Measurements from ENCODE around the gene RPP40. TPM values are rescaled to one million over a fixed set of nuclear protein-coding genes. Genes with fewer than 3 reads are reported as not detected.

Gene RPP40
- total RNA-seq, 1 donor from 2014 or later, result 26.2 TPM

DNA sequence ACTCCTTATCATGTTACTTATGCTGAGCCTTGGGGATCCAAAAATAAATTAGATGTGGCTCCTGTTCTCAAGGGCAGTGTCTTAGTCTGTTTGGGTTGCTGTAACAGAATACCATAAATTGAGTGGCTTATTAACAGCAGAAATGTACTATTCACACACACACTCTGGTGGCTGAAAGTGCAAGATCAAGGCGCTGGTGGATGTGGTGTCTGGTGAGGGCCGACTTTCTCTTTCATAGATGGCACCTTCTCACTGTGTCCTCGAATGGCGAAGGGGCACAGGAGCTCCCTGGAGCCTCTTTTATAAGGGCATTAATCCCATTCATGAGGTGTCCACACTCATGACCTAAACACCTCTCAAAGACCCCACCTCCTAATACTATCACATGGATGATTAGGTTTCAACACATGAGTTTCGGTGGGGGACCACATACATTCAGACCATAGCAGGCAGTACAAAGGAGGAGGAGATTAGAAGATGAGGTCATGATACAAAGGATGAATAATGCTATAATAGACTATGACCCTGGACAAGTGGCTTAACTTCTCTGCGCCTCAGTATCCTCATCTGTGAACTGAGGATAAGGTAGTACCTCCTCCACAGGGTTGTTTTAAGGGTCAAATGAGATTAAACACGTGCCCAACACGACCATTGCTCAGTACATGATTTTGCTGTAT, 34.1 kb downstream of the RPP40 start:
- no peak for DNase-seq (ENCODE audit: low read depth, low spot score)

DNA sequence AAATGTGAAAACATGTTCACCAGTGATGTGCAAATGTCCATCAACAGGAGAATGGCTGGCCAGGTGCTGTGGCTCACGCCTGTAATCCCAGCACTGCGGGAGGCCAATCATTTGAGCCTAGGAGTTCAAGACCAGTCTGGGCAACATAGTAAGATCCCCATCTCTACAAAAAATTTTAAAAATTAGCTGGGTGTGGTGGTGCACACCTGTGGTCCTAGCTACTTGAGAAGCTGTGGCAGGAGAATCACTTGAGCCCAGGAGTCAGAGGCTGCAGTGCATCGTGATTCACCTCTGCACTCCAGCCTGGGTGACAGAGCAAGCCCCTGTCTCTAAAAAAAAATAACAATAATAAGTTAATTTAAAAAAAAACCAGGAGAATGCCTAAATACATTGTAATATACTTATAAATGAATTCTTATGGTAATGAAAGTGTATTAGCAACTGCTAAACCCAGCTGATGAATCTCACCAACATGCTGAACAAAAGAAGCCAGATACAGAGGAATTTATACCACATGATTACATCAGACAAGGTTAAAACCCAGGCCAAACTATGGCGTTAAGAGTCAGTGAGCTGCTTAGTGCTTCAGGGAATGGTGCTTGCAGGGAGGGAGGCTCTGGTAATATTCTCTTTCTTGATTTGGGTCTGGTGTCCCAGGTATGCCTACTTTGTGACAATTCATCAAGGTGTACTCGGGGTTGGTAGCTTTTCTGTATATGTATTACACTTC, 36.4 kb downstream of the RPP40 start:
- DNase-seq (ENCODE audit: low read depth, low spot score), result no peak

DNA sequence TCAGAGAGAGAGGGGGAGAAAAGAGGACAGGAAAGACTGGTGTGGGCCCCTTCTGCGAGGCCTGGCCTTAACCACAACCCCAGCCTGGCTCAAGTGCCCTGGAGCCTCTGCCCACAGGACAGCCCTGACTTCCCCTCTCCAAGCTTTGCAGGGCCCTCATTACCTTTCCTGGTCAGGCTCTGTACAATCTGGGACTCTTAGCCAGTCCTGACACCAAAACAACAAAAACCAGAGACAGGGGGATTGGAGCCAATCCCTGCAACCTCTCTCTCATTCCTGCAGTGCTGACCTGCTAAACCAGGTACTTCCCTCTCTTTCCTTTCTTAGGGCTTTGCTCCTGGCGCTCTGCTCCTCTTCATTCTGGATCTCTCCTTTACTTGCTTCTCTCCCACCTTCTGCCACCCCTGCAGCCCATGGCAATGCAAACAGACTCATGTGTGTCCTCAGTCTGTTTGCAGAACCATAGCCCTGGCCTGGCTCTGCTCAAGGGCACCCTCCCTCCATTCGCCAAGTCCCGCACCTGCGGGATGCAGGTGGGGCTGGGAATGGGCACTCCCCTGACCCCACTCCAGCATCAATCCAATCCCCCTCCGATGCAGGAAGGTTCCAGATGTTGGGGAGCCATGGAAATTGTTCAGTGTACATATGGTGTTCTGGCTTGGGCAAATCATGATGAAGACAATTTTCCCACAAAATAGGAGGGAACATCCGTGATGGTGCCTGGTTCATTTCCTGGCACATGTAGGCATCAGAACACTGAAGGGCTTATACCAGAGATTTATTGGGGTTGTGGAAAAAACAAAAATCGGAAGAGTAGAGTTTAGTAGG, 38.1 kb downstream of the RPP40 start:
- no peak for DNase-seq (ENCODE audit: low read depth, low spot score)

DNA sequence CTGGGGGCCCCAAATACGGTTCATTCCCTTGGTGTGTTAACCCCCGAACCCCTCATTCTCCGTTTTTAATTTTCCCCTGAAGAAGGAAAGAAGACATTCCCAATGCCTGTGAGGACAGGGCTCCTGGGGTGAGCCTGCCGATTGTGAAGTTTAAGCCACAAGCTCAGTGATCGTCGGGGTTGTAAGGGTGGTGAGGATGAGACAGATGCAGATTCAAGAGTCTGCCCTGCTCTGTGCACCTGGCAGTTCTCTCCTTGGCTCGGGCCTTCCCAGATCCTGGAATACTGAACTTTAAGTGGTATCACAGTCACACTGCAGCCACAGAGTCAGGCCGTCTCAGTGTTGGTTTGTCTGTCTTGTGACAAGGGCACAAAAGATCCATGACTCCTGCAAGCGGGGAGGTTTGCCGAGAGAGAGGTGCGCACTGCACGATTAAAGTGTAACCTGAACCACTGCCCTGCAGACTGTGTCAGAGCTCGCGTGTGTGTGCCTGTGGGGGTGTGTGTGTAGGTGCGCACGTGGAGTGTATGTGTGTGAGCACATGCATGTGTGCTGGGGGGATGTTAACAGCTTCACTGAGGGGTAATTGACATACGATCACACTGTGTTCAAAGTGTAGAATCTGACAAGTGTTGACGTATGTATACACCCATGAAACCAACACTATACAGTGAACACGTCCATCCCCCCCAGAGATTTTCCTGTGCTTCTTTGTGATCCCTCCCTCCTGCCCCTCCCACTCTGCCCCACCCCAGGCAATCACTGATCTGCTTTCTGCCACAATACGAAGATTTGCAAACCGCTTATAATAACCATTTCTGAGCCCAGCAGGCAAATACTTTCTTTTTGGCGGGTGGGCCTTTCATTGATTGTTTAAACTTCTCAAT, 38.9 kb downstream of the RPP40 start:
- no peak for DNase-seq (ENCODE audit: low read depth, low spot score)

DNA sequence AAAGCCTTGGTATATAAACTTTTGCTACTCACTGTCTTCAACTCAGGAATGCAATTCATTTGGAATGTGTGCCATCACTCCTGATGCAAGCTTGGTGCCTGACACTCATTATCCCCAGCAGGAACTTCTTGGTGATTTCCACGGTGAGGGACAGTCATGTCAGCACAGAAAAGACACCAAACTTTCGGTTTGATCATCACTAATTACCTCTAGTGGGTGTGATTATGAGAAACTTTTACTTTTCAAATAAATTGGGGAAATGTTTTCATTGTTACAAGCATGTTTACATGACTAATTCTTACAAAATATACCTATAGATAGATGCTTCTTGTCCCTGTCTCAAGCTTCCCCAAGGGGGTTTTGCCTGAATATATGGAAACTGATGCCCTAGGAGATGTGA, 40.9 kb downstream of the RPP40 start:
- no peak for DNase-seq (ENCODE audit: low read depth, low spot score)

DNA sequence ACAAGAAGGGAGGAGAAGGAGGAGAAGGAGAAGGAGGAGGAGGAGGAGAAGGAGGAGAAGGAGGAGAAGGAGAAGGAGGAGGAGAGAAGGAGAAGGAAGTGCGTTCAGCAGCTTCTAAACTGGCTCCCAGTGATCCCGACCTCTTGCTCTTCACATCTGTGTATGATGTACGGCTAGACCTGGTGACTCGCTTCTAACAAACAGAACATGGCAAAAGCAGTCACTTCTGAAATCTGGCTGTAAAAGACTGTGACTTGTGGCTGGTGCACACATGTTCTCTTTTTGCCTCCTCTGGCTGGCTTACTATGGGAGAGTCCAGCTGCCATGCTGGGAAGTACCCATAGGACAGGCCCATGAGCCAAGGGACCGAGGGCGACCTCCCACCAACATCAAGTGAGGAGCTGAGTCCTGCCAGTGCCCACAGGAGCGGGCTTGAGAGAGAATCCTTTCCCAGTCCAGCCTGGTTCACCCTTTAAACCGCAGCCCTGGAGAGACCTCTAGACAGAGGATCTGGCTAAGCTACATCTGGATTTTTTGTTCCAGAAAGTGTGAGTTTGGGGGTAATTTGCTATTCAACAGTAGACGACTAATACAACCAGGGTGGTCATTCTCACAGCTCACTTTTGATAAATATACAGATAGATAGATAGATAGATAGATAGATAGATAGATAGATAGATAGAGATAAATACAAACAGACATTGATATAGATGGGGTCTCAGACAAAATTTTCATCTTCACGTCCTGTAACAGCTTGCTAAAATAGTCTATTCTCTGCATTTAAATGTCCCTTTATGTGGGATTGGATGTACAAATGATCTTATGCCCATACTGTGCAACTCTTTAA, 42.3 kb downstream of the RPP40 start:
- DNase-seq (ENCODE audit: low read depth, low spot score), result no peak

DNA sequence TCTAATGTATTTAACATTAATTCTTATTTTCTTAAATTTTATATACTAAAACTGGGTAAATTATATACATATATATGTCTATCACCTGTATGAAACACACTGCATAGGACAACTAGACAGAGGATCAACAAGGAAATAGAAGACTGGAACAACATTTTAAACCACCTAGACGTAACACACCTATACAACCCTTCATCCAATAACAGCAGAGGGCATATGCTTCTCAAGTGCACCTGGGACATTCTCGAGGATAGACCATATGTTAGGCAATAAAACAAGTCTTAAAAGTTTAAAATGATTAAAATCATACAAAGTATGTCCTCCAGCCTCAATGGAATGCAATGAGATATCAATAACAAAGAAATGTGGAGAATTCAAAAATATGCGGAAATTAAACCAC, 45.2 kb downstream of the RPP40 start:
- no peak for DNase-seq (ENCODE audit: low read depth, low spot score)

DNA sequence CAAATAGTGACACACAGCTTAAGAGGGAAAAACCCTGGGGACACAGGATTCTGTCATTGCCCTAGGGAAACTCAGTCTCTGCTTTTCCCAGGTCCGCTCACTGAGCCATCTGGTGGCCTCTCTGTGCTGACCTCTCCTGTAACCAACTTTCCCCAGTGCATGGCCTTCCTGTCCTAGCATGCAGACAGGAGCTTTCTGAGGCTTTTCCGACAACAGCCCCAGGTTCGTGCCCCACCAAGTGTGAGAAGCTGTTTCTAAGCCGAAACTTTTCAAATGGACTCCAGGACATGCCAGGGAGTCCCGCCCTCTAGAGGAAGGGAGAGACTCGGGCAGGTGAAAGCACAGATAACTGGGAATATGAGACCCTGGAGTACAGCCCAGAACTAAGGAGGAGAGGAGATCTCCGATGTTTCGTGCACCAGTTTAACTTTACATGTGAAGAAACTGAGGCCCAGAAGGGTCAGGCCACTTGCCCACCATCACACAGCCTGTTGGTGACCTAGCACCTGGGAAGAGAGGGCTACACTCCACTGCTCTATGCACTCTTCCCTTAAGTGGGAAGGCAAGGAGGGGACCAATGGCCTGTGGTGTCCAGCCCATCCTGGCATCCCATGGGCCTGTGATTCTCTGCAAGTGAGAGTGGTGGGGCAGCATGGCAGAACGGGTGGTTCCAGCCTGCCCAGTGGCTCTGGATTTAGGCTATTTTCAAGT, 46.2 kb downstream of the RPP40 start:
- DNase-seq (ENCODE audit: low read depth, low spot score), result no peak

DNA sequence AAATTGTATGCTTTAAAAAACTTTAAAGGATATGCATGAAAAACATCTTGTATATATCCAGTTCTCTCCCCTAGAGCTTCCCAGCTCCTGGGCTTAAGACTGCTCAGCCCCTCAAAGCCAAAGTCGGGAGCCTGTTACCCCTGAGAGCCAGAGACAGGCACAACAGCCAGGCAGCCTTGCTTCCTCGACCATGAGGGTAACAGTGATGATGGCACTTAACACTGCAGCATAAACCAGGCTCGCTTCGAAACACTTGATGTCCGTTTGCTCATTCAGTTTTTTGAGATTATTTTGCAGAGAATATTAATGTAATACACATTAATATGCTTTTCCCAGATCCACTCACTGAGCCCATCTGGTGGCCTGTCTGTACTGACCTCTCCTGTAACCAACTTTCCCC, 47.2 kb downstream of the RPP40 start:
- DNase-seq (ENCODE audit: low read depth, low spot score), result no peak

DNA sequence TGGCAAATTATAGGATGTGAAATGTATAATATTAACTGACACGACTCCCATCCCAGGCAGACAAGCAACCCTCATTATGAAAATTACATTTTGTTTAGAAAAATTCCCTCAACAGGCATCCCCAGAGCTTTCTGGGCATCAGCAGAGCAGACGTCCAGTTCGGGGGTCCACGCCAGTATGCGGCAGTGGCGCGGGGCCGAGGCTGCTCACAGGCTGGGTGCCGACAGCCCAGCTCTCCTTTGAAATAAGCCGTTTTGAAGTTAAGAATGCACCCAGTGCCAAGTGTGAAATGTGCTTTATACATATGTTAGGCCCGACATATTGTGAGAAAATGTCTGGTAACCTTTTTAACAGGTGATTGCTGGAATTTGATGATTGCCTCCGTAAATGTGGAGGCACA, 50.4 kb downstream of the RPP40 start:
- no peak for DNase-seq (ENCODE audit: low read depth, low spot score)

DNA sequence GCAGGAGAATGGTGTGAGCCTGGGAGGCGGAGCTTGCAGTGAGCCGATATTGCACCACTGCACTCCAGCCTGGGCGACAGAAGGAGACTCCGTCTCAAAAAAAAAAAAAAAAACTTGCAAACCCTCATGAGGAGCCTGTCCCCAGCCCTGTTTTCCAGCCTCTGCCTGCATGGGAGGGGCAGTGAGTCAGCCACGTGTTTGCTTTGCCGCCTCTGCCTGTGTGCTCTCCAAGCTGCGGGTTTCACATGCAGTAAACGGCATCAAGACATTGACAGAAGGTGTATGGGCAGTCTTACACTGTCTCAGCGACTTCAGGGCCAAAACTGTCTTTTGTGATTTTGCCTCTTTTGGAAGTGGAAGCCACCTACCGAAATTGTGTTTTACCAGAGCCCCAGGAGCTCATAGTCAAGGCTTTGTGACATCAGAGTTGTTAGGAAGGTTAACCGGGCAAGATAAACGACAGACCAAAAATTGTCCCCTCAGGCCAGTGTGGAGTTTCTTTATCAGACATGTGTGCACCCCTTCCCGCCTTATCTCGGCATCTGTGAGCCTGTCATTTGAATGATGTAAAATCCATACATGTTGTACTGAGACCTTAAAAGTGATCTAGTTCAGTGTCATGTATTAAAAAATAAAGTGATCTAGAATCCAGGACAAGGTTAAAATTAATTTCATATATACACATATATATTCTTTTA, 52.9 kb downstream of the RPP40 start:
- DNase-seq (ENCODE audit: low read depth, low spot score), result no peak

DNA sequence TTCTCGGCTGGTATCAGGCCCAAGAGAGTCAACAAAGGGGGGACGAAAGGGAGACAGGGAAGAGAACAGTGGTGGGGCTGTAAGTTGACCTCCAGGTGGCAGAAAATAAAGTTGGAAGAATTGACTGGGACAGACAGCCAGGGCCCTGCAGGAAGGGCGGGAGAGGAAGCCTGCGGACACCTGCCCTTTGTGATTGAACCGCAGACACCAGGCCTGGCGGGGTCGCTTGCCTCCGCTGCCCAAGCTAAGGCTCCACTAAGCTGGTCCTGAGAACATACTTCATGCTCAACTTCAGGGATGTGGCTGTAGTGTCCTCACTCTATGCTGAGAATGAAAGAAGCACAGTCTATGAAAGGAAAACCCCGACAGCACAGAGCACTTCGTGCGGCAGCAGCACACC, 53.8 kb downstream of the RPP40 start:
- DNase-seq (ENCODE audit: low read depth, low spot score), result no peak

DNA sequence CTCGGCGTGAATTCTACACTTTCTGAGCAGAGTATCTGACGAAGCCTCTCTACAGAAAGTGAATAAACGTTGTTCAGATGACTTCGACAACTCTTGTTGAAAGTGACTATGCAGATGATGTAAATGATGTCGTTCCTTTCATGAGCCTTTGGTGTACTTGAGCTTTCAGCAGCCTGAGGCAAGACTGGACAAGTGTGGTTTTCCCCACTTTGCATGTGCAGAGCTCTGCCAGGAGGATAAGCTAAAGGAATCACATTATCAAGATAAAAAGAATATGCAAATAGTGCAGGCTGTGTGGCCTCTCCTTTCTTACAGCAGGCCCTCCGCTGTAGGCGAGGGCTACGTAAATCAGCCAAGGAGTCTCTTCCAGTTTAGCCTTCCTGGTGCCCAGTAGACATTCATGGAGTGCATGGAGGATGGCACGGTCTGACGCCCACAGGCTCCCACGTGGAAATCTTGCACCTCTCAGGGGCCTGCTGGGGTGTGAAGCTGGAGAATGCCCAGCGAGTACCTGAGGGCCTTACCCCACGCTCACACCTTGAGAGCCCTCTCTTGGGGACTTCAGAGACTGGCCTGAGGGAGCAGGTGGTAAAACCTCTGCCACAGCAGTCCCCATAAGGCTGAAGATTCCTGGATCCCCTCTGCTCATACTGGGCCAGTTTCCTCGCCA, 54.9 kb downstream of the RPP40 start:
- no peak for DNase-seq (ENCODE audit: low read depth, low spot score)

DNA sequence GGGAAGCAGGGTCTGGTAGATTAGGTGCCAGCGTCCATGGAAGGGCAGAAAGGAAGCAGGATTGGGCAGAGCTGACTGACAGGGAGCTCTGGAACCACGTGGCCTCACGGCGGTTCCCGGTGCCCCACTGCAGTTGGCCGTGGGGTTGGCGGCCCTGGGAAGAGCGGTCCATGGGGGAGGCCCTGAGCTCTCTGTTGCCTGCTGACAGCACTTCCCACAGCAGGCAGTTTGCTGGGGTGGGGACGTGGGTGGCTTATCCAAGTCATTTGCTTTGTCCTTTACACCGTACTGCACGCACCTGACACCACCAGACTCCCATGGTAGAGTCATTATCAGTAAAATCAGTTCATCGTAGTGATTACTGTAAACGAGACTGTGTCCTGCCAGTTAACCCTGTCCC, 56.1 kb downstream of the RPP40 start:
- no peak for DNase-seq (ENCODE audit: low read depth, low spot score)

DNA sequence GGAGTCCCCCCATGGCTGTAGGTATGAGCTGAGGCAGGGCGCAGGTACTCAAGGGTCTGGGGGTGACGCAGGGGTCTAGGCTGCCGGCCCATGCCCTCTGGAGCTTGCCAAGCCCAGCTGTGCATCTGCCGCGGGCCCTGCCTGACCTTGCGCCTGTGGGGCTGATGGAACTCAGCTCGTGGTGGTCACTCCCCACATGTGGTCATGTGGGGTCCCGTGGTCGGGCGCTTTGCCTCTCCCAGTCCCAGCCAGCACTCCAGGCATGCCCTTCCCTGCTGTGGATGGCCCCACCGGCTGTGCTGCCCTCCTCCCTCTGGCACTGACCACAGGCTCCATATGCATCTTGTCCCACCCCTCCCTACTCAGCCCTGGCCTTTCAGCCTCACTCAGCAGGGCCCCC, 57.3 kb downstream of the RPP40 start:
- no peak for DNase-seq (ENCODE audit: low read depth, low spot score)
